Raji (cell line): ENCODE results near the gene ANKRD60.

Experiments used
- POLR2A ChIP-seq: IDR thresholded peaks from 2 replicates; pipeline ENCODE4 v1.6.1; 2011; ENCODE audit warnings: low read depth, low read length, control low read depth; ENCODE audit not compliant: insufficient read depth

Gene ANKRD60

GRCh38 chr20:58215116-58215515, 13.3 kb downstream of the ANKRD60 start:
- TF ChIP-seq POLR2A = no peak

GRCh38 chr20:58214310-58214709, 14.1 kb downstream of the ANKRD60 start:
- TF ChIP-seq POLR2A = no peak

- no peak for TF ChIP-seq POLR2A
Measured at GRCh38 chr20:58213716-58214115, 14.7 kb downstream of the ANKRD60 start.

- no peak for TF ChIP-seq POLR2A
Measured at GRCh38 chr20:58213121-58213520, 15.3 kb downstream of the ANKRD60 start.

GRCh38 chr20:58212636-58213035, 15.8 kb downstream of the ANKRD60 start:
- TF ChIP-seq POLR2A = no peak

- no peak for TF ChIP-seq POLR2A
Measured at GRCh38 chr20:58210398-58210747, 18.1 kb downstream of the ANKRD60 start.

GRCh38 chr20:58209652-58210397, 18.6 kb downstream of the ANKRD60 start:
- no peak for TF ChIP-seq POLR2A

- TF ChIP-seq POLR2A = no peak
Measured at GRCh38 chr20:58208944-58209343, 19.5 kb downstream of the ANKRD60 start.

- no peak for TF ChIP-seq POLR2A
Measured at GRCh38 chr20:58205850-58206249, 22.6 kb downstream of the ANKRD60 start.

GRCh38 chr20:58202044-58202443, 26.4 kb downstream of the ANKRD60 start:
- no peak for TF ChIP-seq POLR2A

GRCh38 chr20:58201616-58202015, 26.8 kb downstream of the ANKRD60 start:
- TF ChIP-seq POLR2A = no peak

GRCh38 chr20:58199469-58199868, 29.0 kb downstream of the ANKRD60 start:
- TF ChIP-seq POLR2A = no peak

- no peak for TF ChIP-seq POLR2A
Measured at GRCh38 chr20:58198901-58199355, 29.5 kb downstream of the ANKRD60 start.

GRCh38 chr20:58198384-58198783, 30.1 kb downstream of the ANKRD60 start:
- no peak for TF ChIP-seq POLR2A

- TF ChIP-seq POLR2A = no peak
Measured at GRCh38 chr20:58197185-58197469, 31.3 kb downstream of the ANKRD60 start.

GRCh38 chr20:58196402-58197184, 31.9 kb downstream of the ANKRD60 start:
- TF ChIP-seq POLR2A = no peak

GRCh38 chr20:58195047-58195446, 33.4 kb downstream of the ANKRD60 start:
- TF ChIP-seq POLR2A = no peak

- TF ChIP-seq POLR2A = no peak
Measured at GRCh38 chr20:58194175-58194791, 34.2 kb downstream of the ANKRD60 start.
